ENCODE measurements around the gene GPX4.

The GPX4 gene, protein sequence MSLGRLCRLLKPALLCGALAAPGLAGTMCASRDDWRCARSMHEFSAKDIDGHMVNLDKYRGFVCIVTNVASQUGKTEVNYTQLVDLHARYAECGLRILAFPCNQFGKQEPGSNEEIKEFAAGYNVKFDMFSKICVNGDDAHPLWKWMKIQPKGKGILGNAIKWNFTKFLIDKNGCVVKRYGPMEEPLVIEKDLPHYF

DNA sequence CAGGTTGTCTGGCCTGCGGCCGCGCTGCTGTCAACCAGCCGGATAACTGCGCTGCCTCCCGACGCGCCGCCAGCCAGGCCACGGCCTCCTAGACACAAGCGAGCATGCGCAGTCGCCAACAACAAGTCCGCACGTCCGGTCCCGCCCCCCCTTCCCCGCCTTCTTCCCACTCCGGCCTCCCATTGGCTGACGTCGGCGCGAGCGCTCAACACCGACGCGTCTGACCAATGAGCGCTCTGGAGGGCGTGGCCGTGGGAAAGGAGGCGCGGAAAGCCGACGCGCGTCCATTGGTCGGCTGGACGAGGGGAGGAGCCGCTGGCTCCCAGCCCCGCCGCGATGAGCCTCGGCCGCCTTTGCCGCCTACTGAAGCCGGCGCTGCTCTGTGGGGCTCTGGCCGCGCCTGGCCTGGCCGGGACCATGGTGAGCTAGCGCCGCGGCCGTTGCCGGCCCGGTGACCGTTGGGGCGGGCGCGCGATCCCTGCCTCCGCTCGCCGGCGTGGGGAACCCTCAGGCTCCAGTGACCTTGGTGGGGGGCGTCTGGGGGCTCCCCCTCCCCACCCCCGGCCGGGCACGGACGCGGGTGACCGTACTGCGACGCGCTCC lies at the start of gene GPX4:
GPX4 (plus strand) TSS at position 287 of the 603 bp plus-strand sequence; CDS start at position 337, 50 bp downstream.
- peak; percentile 96 for DNase-seq (ENCODE audit: low read depth)

DNA sequence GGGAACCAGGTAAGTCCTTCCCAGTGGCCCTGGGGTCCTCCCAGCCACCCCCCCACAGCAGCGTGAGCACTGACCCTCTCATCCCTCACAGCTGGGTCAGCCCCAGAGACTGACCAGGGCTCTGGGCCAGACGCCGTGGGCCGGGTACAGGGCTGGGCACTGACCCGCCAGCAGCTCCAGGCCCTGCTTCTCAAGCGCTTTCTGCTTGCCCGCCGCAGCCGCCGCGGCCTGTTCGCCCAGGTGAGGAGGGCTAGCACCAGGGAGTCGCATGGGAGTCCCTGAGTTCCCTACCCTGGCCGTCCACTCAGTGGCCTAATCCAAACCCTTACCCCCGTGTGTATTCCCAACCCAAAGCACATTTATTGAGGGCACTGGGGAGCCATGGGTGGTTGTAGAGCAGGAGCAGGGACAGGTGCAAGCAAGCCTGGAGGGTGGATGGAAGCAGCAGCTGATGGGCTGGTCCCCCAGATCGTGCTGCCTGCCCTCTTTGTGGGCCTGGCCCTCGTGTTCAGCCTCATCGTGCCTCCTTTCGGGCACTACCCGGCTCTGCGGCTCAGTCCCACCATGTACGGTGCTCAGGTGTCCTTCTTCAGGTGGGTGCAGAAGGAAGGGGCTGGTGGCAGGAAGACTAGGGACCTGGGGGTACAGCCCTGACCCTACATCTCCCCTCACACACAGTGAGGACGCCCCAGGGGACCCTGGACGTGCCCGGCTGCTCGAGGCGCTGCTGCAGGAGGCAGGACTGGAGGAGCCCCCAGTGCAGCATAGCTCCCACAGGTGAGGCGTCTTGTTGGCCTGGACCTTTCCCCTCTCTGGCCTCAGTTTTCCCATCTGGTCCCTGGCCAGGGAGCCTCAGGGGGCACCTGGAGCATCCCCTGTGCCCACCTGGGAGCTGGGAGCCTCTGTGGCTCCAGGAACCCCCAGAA lies 49.4 kb upstream of the GPX4 start:
- no peak for DNase-seq (ENCODE audit: low read depth)

DNA sequence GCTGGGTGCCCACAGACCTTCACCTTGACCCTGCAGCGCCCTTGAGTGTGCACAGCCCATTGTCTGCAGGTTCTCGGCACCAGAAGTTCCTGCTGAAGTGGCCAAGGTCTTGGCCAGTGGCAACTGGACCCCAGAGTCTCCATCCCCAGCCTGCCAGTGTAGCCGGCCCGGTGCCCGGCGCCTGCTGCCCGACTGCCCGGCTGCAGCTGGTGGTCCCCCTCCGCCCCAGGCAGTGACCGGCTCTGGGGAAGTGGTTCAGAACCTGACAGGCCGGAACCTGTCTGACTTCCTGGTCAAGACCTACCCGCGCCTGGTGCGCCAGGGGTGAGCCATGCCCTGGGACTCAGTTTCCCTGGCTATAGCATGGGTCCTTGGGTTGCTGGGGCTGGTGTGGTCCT lies 48.8 kb upstream of the GPX4 start:
- no peak for DNase-seq (ENCODE audit: low read depth)

DNA sequence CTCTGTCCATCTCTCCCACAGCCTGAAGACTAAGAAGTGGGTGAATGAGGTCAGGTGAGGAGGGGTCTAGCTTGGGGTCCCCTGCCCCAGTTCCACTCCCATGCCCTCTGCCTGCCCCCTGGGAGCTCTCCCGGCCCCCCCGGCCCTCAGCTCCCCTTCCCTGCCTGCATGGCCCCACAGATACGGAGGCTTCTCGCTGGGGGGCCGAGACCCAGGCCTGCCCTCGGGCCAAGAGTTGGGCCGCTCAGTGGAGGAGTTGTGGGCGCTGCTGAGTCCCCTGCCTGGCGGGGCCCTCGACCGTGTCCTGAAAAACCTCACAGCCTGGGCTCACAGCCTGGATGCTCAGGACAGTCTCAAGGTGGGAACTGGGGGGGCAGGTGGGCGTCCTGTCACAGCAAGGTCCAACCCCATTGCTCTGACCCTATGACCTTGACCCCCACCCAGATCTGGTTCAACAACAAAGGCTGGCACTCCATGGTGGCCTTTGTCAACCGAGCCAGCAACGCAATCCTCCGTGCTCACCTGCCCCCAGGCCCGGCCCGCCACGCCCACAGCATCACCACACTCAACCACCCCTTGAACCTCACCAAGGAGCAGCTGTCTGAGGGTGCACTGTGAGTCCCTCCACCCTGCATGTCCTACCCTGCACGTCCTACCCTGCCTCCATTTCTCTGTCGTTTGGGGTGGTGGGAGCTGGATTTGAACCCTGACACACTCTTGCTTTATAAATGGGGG lies 47.7 kb upstream of the GPX4 start:
- no peak for DNase-seq (ENCODE audit: low read depth)

DNA sequence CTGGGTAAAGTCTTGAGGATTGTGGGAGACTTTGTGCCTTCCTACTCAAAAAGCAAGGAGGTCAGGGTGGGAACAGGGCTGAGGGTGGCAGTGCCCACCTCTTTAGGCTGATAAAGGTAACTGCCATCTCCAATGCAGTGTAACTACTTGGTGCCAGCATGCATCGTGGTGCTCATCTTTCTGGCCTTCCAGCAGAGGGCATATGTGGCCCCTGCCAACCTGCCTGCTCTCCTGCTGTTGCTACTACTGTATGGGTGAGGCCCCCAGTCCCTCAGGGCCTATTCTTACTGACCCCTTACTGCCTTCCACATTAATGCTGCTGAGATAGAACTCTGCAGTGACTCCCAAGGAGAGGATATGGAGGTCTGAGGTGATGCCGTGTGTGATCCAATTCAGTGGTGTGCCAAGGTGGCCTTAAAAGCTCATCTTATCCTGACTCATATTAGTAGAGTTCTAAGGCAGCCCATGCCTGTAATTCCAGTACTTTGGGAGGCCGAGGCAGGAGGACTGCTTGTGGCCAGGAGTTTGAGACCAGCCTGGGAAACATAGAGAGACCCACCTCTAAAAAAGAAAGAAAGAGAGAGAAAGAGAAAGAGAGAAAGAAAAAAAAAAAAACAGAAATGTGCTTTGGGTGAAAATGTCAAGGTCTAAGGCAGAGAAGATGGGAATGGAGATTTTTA lies 46.5 kb upstream of the GPX4 start:
- DNase-seq (ENCODE audit: low read depth) = no peak

DNA sequence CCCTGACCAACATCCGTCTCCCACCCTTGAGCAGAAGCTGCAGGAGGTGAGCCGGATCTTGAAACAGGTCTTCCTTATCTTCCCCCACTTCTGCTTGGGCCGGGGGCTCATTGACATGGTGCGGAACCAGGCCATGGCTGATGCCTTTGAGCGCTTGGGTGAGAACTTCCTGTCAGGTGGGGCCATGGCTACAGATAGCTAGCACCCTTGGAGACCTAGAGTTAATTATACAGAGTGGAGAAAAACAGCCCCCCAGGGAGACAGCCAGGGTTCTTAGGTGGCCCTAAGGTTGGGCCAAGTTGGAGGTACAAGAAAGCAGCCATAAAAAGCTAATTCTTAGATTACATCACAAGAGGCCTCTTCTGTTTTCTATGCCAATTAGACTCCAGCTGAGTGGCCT lies 45.7 kb upstream of the GPX4 start:
- DNase-seq (ENCODE audit: low read depth) = no peak

DNA sequence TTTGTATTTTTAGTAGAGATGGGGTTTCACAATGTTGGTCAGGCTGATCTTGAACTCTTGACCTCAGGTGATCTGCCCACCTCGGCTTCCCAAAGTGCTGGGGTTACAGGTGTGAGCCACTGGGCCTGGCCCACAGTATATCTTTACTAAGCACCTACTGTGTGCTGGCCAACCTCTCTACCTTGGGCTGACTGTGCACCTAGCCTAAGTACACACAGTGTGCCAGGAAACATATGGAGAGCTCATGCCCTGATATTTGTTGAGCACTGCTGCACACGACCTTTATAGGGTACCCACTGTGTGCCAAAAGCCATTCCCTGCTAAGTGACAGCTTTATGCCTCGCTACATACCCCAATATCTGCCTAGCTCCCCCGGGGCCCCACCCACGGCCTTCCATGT lies 43.1 kb upstream of the GPX4 start:
- no peak for DNase-seq (ENCODE audit: low read depth)

DNA sequence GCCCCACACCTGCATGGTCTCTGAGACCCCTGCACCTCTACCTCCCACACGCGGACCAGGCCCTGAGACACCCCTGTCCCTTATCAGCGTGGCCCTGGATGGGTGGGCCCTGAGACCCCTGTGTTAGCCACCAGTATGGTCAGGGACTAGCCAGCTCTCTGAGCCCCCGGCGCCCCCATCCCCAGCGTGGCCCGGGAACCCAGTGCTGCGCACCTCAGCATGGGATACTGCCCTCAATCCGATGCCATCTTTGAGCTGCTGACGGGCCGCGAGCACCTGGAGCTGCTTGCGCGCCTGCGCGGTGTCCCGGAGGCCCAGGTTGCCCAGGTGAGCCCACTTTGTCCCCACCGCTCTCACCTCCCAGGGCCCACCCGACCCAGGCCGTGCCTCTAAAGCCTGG lies 41.8 kb upstream of the GPX4 start:
- DNase-seq (ENCODE audit: low read depth) = no peak

DNA sequence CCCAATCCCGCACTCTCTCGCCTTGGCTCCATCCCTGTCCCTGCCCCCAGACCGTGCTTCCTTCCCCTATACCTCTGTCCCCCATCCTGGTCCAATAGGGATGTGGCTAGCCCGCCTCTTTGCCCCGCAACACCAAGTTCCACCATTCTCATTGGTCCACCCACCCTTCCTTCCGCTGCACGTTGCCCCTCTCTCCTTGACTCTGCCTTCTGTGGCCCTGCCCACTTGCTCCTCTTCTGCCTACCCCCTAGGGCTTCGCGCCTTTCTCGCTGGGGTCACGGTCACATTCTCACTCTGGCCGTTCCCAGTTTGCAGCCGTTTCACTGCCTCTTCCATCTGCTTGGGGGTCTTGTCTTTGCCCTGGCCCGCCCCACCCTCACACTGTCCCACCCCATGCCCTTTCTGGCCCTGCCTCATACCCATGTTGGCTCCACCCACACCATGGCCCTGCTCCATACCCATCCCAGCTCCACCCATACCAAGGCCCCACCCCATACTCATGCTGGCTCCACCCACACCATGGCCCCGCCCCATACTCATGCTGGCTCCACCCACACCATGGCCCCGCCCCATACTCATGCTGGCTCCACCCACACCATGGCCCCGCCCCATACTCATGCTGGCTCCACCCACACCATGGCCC lies 41.3 kb upstream of the GPX4 start:
- no peak for DNase-seq (ENCODE audit: low read depth)

DNA sequence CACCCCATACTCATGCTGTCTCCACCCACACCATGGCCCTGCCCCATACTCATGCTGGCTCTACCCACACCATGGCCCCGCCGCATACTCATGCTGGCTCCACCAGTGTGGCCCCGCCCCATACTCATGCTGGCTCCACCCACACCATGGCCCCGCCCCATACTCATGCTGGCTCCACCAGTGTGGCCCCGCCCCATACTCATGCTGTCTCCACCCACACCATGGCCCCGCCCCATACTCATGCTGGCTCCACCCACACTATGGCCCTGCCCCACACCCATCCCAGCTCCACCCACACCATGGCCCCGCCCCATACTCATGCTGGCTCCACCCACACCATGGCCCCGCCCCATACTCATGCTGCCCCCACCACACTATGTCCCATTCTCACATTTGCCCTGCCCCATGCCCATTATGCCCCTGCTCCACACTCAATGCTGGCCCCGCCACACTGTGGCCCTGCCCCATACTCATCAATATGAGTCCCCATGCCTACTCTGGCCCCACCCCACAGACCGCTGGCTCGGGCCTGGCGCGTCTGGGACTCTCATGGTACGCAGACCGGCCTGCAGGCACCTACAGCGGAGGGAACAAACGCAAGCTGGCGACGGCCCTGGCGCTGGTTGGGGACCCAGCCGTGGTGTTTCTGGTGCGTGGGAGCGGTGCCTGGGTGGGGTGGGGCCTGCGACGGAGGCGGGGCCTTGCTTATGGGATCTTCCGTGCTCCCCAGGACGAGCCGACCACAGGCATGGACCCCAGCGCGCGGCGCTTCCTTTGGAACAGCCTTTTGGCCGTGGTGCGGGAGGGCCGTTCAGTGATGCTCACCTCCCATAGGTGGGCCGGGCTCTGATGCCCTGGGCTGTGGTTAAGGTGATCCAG lies 40.5 kb upstream of the GPX4 start:
- DNase-seq (ENCODE audit: low read depth) = no peak

DNA sequence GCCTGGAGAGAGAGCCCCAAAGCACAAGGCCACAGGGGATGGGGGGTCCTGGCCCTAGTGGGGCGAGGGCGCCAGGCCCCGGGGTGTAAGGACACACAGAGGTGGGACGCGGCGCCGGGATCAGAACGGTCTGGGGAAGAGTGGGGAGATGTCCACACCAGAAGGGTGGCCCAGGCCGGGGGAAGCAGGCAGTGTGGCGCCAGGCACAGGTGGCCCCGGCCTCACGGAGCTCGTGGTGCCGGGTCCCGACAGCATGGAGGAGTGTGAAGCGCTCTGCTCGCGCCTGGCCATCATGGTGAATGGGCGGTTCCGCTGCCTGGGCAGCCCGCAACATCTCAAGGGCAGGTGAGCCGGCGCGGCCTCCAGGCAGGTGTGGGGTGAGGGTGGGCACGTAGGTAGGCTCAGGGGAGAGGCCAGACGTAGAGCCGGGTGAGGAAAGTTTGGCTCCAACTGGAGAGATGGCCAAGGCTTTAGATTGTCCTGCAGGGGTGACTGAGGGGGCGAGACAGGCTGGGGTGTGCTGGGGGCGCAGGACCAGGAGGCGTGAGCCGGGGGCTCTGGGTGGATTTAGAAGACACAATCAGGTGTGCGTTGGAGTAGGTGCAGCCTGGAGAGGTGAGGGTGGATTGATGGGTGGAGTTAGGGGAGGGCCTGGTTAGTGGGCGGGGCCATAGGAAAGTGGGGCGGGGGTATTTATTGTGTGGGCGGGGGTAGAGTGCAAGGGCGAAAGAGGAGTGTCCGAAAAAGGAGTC lies 39.7 kb upstream of the GPX4 start:
- no peak for DNase-seq (ENCODE audit: low read depth)

DNA sequence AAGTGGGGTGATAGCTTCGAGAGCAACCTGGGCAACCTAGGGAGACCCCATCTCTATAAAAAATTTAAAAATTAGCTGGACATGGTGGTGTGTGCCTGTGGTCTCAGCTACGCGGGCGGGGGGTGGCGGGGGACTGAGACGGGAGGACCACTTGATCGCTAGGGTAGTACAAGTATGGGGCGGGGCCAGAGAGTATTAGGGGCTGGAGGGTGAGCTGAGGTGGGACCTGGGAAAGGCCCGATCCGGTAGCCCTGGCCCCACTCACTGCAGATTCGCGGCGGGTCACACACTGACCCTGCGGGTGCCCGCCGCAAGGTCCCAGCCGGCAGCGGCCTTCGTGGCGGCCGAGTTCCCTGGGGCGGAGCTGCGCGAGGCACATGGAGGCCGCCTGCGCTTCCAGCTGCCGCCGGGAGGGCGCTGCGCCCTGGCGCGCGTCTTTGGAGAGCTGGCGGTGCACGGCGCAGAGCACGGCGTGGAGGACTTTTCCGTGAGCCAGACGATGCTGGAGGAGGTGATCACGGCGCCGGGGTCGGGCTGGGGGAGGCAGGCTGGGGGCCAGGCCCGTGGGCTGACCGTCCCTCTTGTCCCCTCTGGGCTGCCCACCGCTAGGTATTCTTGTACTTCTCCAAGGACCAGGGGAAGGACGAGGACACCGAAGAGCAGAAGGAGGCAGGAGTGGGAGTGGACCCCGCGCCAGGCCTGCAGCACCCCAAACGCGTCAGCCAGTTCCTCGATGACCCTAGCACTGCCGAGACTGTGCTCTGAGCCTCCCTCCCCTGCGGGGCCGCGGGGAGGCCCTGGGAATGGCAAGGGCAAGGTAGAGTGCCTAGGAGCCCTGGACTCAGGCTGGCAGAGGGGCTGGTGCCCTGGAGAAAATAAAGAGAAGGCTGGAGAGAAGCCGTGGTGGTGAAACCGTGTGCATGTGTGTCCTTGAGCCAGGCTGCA lies 38.9 kb upstream of the GPX4 start:
- DNase-seq (ENCODE audit: low read depth) = peak; percentile 59

DNA sequence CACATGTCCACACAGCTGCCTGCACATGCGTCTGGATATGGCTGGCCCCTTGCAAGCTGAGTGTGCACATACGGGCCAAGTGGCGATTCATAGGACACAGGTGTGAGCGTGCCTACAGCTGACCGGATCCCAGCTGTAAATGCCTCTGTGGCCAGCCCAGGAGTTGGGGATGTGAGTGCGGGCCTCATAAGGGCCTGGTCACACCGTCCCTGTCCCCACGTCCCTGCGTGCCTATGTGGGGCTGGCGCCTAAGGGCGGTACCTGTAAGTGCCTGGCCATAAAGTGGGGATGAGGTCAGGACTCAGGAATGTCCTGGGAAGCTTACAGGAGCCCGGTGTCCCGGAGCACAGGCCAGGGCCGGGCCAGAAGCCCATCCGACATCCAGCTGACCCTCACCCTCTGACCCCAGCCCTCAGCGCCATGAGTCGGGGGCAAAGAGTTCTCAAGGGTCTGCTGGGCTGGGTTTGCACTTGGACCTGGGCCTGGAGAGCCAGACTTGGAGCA lies 38.1 kb upstream of the GPX4 start:
- no peak for DNase-seq (ENCODE audit: low read depth)

DNA sequence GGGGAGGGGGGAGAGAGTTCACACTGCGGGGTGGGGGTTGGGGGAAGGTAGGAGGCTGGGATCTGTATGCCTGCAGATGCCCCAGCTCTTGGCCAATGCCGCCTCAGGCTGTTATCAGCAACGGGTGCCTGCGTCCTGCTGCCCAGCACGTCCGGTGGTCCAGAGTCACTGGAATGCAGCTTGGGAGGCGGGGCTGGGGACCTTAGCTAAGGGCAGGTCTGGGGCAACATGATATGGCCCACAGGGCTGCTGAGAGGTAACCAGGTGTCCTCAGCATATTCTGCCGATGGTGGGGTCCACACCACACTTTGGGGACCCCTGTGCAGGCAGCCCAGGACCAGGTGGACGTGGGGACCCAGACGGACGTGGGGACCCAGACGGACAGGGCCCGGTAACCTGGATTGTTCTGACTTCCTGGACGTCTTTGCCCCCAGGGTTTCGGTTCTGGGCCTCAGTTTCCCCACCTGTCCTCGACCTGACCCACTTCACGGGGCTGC lies 37.5 kb upstream of the GPX4 start:
- DNase-seq (ENCODE audit: low read depth) = no peak

DNA sequence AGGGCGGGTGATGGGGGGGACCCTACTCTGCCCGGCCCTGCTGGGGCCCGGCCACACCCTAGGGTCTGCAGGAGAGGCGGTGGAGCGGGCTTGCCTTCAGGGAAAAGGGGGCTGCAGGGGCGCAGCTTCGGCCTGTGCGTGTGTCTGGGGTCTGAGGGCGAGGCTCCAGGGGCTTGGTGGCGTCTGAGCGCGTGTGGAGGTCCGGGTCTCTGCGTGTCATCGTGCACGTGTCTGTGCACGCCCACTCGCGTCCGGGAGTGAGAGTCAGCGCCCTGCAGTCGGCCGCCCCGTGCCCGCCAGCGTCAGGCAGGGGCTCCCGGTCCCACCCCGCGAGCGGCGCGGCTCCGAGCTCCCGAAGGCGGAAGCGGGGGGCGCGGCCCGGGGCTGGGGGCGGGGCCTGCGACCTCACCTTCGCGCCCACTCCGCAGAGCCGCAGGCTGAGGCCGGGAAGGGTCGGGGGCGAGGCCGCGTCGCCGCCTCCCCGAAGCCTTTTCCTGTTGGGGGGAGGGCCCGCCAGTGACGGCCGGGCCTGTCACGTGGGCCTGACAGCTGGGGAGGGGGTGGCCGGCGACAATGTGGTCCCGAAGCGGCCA lies 37.0 kb upstream of the GPX4 start, which contains the start of gene ARHGAP45:
ARHGAP45 (plus strand) TSS at position 420 of the 593 bp plus-strand sequence. CDS start 239 bp downstream, outside the sequence.
- peak; percentile 79 for DNase-seq (ENCODE audit: low read depth)

DNA sequence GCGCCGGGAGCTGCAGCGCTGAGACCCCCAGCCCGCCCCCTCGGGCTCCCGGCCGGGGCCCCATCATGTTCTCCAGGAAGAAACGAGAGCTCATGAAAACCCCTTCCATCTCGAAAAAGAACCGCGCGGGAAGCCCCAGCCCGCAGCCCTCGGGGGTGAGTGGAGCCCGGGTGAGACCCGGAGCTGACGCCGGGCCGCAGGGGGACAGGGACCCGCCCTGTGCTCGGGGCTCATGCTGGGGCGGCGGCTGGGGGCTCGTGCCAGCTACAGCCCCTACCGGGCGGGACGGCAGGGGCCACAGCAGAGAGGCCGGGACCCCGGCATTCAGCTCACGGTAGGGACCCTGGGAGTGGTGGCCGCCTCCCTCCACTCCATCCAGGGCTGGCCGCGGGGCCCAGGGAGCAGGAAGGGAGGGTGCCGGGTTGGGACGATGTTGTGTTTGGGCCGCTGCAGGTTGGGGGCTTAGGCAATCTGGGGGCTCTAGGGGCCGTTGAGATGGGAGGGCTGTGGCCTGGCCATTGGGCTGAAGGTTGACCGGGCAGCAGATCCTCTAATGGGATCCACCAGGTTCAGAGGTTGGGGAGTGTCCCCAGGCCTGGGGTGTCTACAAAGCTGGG lies 36.3 kb upstream of the GPX4 start:
- DNase-seq (ENCODE audit: low read depth) = no peak
